Vagina (tissue), 2 donors: Measurements from ENCODE around the gene CELF5.

Experiments
- POLR2AphosphoS5 ChIP-seq, 2 donors: sonication (generic); formaldehyde crosslinking; IDR thresholded peaks; one replicate each; pipeline ENCODE4 v1.9.0; 2017; ENCODE audit warnings: antibody characterized with exemption in 2 of 2, mild to moderate bottlenecking in 2 of 2, low read depth in 1 of 2; ENCODE audit not compliant: insufficient read depth in 1 of 2
- TF ChIP-seq, protein P1 (sequence below), 3 experiments: fragments of 450-650 bp in 2 of 3; fragments of 200-600 bp in 1 of 3; sonication (generic) in 1 of 3; IDR thresholded peaks; one replicate each; pipeline ENCODE4 v1.5.1; 2017 to 2019; ENCODE audit warnings: antibody characterized with exemption in 3 of 3, mild to moderate bottlenecking in 2 of 3, moderate library complexity in 2 of 3

GRCh38 chr19:3236272-3236671 is 11.8 kb downstream of the CELF5 start:
- TF ChIP-seq, protein P1, sequence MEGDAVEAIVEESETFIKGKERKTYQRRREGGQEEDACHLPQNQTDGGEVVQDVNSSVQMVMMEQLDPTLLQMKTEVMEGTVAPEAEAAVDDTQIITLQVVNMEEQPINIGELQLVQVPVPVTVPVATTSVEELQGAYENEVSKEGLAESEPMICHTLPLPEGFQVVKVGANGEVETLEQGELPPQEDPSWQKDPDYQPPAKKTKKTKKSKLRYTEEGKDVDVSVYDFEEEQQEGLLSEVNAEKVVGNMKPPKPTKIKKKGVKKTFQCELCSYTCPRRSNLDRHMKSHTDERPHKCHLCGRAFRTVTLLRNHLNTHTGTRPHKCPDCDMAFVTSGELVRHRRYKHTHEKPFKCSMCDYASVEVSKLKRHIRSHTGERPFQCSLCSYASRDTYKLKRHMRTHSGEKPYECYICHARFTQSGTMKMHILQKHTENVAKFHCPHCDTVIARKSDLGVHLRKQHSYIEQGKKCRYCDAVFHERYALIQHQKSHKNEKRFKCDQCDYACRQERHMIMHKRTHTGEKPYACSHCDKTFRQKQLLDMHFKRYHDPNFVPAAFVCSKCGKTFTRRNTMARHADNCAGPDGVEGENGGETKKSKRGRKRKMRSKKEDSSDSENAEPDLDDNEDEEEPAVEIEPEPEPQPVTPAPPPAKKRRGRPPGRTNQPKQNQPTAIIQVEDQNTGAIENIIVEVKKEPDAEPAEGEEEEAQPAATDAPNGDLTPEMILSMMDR (IDR thresholded peaks at IDR 0.05) = no peak
- no peak for TF ChIP-seq POLR2AphosphoS5 (IDR thresholded peaks at IDR 0.05; ENCODE audit: insufficient read depth in 1 of 2, low read depth in 1 of 2)
